Activated CD4-positive, CD25-positive, alpha-beta regulatory T cell treated with anti-CD3 and anti-CD28 coated beads, Interleukin-2, amount 50 U/mL, for 16 hours (primary cell): ENCODE results near the gene SSH2.
"Not testable (repeated sequence)": the region's sequence is repeated elsewhere in the genome, so short reads cannot be mapped to it uniquely, and the experiment has no call there.

ENCODE experiments used
- DNase-seq: peaks from one replicate; pipeline ENCODE4 v3.0.0-alpha.2; 2020; ENCODE audit warnings: low read depth, low spot score

Gene SSH2

GRCh38 chr17:29836643-29837042 lies 93.4 kb downstream of the SSH2 start:
- DNase-seq, result no peak

GRCh38 chr17:29835435-29836351 lies 94.3 kb downstream of the SSH2 start:
- no peak for DNase-seq

- no peak for DNase-seq
These were observed 96.2 kb downstream of the SSH2 start for GRCh38 chr17:29833801-29834200.

- no peak for DNase-seq
These were observed 101.2 kb downstream of the SSH2 start for GRCh38 chr17:29828676-29829284.

- no peak for DNase-seq
These were observed 102.8 kb downstream of the SSH2 start for GRCh38 chr17:29827179-29827578.

- no peak for DNase-seq
These were observed 103.8 kb downstream of the SSH2 start for GRCh38 chr17:29826114-29826692.

- DNase-seq, result no peak
These were observed 104.4 kb downstream of the SSH2 start for GRCh38 chr17:29825604-29826003.

- DNase-seq, result no peak
These were observed 108.1 kb downstream of the SSH2 start for GRCh38 chr17:29821897-29822296.

- no peak for DNase-seq
These were observed 109.6 kb downstream of the SSH2 start for GRCh38 chr17:29820425-29820824.

GRCh38 chr17:29807520-29808361 lies 122.3 kb downstream of the SSH2 start:
- DNase-seq, result peak; percentile 46

GRCh38 chr17:29802246-29802645 lies 127.8 kb downstream of the SSH2 start:
- no peak for DNase-seq

GRCh38 chr17:29800457-29800856 lies 129.6 kb downstream of the SSH2 start:
- DNase-seq, result no peak

- DNase-seq, result no peak
These were observed 133.4 kb downstream of the SSH2 start for GRCh38 chr17:29796652-29797051.

GRCh38 chr17:29793501-29793900 lies 136.5 kb downstream of the SSH2 start:
- no peak for DNase-seq

GRCh38 chr17:29791336-29792080 lies 138.5 kb downstream of the SSH2 start:
- DNase-seq, result no peak

- no peak for DNase-seq
These were observed 140.5 kb downstream of the SSH2 start for GRCh38 chr17:29789196-29790170.

GRCh38 chr17:29787995-29788394 lies 142.0 kb downstream of the SSH2 start:
- no peak for DNase-seq

- no peak for DNase-seq
These were observed 147.1 kb downstream of the SSH2 start for GRCh38 chr17:29782917-29783316.

GRCh38 chr17:29779812-29780190 lies 150.2 kb downstream of the SSH2 start:
- DNase-seq, result not testable (repeated sequence)
